WERI-Rb-1 (cell line): Measurements from ENCODE around the gene PLK5.
"Not testable (repeated sequence)": the region's sequence is repeated elsewhere in the genome, so short reads cannot be mapped to it uniquely, and the experiment has no call there.

Experiments
- DNase-seq: peaks from one replicate; pipeline ENCODE4 v3.0.0-alpha.2; 2020
- H3K27ac ChIP-seq: fragments of 250-450 bp; sonication (Bioruptor Pico); 2 replicates; pipeline ENCODE4 v1.5.1; 2020; ENCODE audit warnings: mild to moderate bottlenecking, moderate library complexity
- H3K27me3 ChIP-seq: fragments of 250-450 bp; sonication (Bioruptor Pico); 2 replicates; pipeline ENCODE4 v1.5.1; 2021; ENCODE audit warnings: mild to moderate bottlenecking, low read depth, moderate library complexity; ENCODE audit not compliant: insufficient read depth, severe bottlenecking
- H3K36me3 ChIP-seq: fragments of 250-450 bp; sonication (Bioruptor Pico); 2 replicates; pipeline ENCODE4 v1.5.1; 2020; ENCODE audit warnings: mild to moderate bottlenecking, moderate library complexity
- H3K4me3 ChIP-seq: 2 replicates; pipeline ENCODE4 v1.5.1; 2011; ENCODE audit warnings: low read depth, mild to moderate bottlenecking, control low read depth, low read length
- H3K9me3 ChIP-seq: fragments of 250-450 bp; sonication (Bioruptor Pico); 2 replicates; pipeline ENCODE4 v1.5.1; 2021; ENCODE audit warnings: mild to moderate bottlenecking, moderate library complexity; ENCODE audit not compliant: severe bottlenecking
- TF ChIP-seq, protein P1 (sequence below): IDR thresholded peaks from 2 replicates; pipeline ENCODE4 v1.5.1; 2011; ENCODE audit warnings: low read depth, mild to moderate bottlenecking, control low read depth, inconsistent platforms, low read length

The PLK5 gene

DNA sequence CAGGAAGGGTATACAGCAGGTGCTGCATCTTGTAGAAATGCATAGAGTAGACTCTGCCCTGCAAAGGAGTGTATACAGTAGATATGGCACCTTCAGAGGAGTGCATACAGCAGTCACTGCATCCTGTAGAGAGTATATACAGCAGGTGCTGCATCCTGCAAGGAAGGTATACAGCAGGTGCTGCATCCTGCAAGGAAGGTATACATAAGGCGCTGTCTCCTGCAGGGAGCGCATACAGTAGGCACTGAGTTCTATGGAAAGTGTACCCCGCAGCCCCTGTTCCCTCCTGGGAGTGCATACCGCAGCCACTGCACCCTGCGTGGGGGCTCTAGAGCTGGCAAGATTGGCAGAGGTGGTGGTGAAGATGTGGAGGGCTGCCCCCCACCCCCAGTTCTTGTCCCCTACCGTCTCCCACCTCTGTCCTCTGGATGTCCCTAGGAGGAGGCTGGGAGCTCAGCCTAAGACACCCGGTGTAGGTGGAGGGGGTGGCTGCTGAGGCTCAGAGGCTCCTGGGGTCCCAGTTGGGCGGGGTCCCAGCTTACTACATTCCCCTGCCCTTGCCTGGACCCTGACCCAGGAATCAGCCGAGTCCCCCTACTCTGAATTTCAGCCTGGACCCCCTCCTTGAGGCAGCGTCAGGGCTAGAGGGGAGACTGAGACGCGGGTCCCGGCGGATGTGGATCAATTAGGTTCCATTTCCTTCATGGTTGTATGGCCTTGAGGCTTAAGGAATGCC lies 8.7 kb upstream of the PLK5 start:
- no peak overlapping the region for H3K4me3 ChIP-seq
- no peak for DNase-seq
- H3K9me3 ChIP-seq, result no peaks in the 10 kb centered on the region
- TF ChIP-seq, protein P1, sequence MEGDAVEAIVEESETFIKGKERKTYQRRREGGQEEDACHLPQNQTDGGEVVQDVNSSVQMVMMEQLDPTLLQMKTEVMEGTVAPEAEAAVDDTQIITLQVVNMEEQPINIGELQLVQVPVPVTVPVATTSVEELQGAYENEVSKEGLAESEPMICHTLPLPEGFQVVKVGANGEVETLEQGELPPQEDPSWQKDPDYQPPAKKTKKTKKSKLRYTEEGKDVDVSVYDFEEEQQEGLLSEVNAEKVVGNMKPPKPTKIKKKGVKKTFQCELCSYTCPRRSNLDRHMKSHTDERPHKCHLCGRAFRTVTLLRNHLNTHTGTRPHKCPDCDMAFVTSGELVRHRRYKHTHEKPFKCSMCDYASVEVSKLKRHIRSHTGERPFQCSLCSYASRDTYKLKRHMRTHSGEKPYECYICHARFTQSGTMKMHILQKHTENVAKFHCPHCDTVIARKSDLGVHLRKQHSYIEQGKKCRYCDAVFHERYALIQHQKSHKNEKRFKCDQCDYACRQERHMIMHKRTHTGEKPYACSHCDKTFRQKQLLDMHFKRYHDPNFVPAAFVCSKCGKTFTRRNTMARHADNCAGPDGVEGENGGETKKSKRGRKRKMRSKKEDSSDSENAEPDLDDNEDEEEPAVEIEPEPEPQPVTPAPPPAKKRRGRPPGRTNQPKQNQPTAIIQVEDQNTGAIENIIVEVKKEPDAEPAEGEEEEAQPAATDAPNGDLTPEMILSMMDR, result no peak
- H3K27me3 ChIP-seq, result peaks cover 3% of the 10 kb centered on the region
- H3K36me3 ChIP-seq, result no peaks in the 10 kb centered on the region
- H3K27ac ChIP-seq, result no peak overlapping the region

DNA sequence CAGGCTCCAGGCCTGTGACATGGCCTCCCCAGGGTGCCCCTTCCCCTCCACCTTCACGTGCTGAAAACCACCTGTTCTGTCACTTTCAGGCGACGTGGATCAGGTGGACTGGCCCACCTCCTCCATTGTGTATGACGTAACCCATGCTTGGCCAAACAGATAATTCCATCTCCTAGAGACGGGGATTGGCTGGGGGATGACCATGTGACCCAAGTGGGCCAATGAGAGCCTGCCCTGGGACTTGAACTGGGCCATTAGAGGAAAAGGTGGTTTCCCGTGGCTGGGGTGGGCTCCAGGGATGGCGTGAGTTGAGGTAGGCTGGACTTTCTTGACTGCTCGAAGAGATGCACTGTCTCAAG lies 7.5 kb upstream of the PLK5 start:
- H3K27me3 ChIP-seq, result peaks cover 3% of the 10 kb centered on the region

DNA sequence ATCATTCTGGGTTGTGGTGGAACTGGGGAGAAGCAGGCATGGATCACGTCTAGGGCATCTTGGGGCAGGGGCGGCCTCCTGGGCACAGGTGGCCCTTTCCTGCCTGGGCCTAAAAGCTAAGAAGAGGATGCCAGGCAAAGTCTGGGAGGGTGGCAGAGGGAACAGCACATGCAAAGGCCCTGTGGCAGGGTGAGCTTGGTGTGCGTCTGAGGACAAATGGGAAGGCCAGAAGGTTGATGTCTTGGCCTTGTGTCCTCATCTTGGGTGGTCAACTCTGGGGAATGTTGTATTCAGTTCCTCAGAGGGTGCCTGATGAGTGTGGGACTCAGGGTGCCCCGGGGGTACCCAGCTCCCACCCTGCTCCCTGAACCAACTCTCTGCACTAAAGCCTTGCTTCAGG lies 5.4 kb upstream of the PLK5 start:
- H3K27me3 ChIP-seq, result peaks cover 2% of the 10 kb centered on the region

More for the DNA sequence above, 7.5 kb upstream of the PLK5 start:
- no peaks in the 10 kb centered on the region for H3K36me3 ChIP-seq
- H3K9me3 ChIP-seq, result no peaks in the 10 kb centered on the region
- DNase-seq, result no peak
- TF ChIP-seq, protein P1, result no peak
- H3K4me3 ChIP-seq, result no peak overlapping the region
- H3K27ac ChIP-seq, result no peak overlapping the region

DNA sequence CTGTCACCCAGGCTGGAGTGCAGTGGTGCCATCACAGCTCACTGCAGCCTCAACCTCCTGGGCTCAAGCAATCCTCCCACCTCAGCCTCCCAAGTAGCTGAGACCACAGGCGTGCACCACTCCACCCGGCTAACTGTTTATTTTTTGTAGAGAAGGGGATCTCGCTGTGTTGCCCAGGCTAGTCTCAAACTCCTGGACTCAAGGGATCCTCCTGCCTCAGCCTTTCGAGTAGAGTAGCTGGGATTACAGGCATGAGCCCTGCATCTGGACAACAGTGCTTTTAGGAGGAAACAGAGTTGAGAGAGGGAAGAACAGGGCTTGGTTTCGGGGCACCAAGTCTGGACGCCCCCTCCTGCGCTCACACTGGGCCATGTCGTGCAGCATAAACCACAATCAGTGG lies 4.1 kb upstream of the PLK5 start:
- H3K27ac ChIP-seq, H3K36me3 ChIP-seq, H3K4me3 ChIP-seq, H3K27me3 ChIP-seq, DNase-seq, H3K9me3 ChIP-seq: not testable (repeated sequence)

More for the DNA sequence above, 5.4 kb upstream of the PLK5 start:
- Histone ChIP-seq H3K9me3 (no peaks in the 10 kb centered on the region), H3K27ac (no peak overlapping the region), H3K36me3 (no peaks in the 10 kb centered on the region), H3K4me3 (no peak overlapping the region)
- TF ChIP-seq, protein P1, result no peak
- DNase-seq, result no peak

DNA sequence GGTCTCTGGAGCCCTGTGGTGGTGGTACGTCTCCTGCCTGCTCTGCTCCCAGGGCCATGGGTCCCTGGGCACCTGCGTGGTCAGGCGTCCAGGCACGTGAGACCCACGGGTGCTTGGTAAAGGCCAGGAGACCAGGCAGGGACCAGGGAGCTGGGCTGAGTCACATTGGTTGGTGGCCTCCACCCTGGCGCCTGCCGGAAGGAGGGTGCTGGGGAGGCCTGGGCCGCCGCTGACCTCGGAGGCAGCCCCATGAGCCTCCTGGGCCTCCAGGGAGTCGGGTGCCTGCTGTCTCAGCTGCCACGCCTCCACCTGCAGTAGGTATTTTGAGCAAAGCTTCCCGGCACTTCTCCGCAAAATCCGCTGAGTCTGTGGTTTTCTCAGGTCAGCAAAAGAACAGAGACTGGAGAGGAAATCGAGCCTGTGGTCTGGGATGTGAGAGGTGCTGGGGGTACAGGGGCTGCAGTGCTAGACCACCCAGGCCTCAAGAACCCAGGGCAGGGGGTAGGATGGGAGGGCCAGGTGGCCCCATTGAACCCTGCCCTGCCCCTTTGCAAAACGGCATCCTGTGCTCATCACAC lies 3.6 kb upstream of the PLK5 start:
- no peak overlapping the region for H3K27ac ChIP-seq
- DNase-seq, result no peak
- no peak overlapping the region for H3K4me3 ChIP-seq
- H3K9me3 ChIP-seq, result no peaks in the 10 kb centered on the region
- TF ChIP-seq, protein P1, result no peak
- no peaks in the 10 kb centered on the region for H3K36me3 ChIP-seq
- H3K27me3 ChIP-seq, result peaks cover 9% of the 10 kb centered on the region

DNA sequence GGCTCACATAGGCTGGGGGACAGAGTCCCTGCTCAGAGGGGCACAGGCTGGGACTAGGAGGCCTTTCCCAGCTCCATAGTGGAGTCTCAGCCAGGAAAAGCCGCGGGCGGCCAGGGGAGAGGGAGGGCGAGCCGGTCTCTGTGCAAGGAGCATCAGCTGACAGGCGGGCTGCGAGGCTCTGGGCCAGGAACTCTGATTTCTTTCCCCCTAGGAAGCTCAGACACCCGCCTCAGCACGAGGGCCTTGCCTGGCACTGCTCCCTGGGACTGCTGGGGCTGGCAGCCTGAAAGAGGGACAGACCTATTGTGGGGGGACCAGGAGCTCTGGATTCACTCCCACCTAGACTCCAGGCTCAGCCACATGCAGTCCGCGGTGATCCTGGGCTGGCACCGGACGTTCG lies 2.2 kb upstream of the PLK5 start:
- Histone ChIP-seq H3K9me3 (no peaks in the 10 kb centered on the region), H3K27ac (no peak overlapping the region), H3K36me3 (no peaks in the 10 kb centered on the region), H3K4me3 (no peak overlapping the region), H3K27me3 (peaks cover 9% of the 10 kb centered on the region)
- DNase-seq, result no peak
- TF ChIP-seq, protein P1, result no peak
